COR-L47 (cell line): ENCODE data around the gene CYP19A1.
"Not testable (repeated sequence)": the region's sequence is repeated elsewhere in the genome, so short reads cannot be mapped to it uniquely, and the experiment has no call there.

Experiments used
- DNase-seq: peaks from one replicate; lab custom pipeline; 2025; lab: John Stamatoyannopoulos, UW

CYP19A1 gene

DNA sequence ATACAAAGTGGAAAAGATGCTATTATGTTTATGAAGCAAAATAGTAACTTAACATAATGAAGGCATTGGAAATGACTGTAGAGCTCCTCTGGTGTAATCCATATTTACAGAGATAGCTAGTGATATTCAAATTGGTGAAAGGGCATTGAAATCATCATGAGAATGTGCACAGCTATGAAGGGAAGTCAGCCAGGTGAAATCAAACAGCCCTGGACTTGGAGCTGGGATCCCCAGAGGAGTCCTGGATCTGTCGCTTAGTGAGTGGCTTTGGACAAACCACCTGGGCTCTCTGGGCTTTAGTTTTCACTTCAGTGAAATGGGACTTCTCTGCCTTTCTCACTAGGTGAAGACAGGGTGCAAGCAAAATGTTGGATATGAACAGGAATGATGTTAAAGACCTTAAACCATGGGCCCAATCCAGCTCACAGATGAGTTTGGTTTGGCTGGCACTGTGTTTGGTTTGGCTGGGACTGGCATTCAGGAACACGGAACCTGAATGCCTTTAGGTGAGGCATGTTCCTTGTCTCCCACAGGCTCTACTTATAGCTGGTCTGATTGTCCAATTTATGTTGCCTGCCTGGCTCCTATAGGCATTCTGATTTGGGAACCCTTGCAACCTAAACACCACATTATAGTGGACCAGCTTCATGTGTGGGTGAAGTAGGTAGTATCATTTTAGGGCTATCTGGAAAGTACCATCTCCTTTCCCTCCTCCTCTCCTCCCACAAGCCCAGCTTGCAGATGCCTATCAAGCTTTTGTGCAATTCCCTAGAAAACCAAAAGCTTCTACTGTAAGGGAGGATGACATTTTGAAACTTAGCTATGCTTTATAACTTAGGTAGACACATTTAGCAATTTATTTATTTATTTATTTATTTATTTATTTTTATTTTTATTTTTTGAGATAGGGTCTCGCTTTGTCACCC lies 133.1 kb downstream of the CYP19A1 start:
- no peak for DNase-seq

DNA sequence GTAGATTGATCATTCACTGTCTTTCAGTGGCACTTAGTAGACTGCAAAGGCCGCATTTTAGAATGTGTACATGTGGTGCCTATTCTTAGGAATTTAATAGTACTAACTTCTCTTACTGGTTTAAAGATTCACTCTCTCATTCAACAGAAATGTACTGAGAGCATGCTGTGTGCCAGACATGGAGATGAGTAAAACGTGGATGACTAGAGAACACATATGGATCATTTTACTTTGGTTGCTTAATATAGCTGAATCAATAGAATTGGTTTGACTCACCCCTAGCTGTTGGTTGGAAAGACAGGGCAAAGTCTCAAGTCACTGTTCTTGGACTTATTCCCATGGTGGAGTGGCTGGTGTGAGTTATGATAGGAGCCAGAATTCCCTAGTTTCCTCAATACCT lies 134.6 kb downstream of the CYP19A1 start:
- DNase-seq: no peak

DNA sequence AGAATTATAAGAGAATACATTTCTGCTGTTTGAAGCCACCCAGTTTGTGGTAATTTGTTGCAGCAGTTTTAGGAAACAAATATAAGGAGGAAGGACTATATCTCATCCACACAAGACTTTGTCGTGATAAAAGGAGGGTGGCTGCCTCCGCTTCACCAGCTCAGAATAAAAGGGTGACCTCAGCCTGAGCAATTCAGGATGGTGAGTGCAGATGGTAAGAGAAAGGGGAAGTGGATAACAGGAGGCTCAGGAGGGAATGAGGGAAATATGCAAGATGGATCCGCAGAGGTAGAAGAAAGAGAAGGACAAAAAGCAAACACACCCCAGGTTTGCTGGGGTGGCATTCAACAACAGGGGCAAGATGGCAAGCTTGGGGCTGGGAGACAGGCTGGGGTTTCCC lies 135.6 kb downstream of the CYP19A1 start:
- DNase-seq: no peak

DNA sequence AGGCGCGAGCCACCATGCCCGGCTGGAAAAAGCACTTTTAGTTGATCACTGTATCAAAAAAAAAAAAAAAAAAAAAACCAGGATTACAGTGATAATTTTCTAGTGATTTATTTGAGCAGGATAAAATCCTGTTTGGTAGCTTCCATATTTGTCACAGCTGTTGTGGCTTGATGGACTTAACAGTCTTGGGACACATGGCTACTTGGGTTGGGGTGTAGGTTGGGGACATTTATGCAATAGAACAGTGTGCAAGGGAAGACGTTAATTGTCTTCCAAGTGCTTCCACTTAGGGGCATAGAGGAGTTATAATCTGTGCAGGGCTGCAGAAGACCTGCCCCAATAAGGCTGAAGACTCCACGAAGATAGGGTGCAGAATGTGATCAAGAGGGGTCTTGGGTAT lies 136.8 kb downstream of the CYP19A1 start:
- no peak for DNase-seq

DNA sequence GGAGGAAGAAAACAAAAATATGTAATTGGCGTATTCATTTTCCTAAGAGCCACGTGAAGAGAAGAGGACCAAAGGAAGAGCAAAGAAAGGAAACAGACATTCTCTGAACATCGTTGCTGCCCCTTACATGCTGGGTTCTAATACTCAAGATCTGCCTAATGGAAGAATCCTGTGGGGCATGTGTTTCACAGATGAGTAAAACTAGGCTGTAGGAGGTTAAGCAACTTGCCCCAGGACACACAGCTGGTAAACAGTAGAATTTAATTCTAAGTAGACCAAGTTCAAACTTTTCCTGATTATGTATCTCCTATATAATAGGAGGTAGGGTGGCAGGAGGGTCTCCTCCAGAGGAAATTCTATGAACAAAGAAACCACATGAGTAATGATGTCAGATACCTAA lies 137.6 kb downstream of the CYP19A1 start:
- no peak for DNase-seq

DNA sequence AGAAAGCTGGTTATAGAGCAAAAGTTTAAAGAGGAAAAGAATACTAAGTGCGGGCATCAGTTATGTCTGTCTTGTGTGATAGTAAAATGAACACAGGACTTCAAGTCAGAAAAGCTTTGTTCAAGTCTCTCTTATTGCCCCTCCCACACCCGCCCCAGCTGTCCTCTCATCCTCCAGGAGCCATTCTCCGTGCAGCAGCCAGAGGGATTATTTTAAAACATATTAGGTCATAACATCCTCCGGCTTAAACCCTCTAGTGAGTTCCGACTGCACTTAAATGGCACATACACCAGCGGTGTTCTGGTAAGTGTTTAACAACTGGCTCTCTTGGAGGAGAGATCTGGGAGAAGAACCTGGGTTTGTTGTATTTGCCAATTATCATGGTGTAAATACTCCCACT lies 138.9 kb downstream of the CYP19A1 start:
- no peak for DNase-seq

DNA sequence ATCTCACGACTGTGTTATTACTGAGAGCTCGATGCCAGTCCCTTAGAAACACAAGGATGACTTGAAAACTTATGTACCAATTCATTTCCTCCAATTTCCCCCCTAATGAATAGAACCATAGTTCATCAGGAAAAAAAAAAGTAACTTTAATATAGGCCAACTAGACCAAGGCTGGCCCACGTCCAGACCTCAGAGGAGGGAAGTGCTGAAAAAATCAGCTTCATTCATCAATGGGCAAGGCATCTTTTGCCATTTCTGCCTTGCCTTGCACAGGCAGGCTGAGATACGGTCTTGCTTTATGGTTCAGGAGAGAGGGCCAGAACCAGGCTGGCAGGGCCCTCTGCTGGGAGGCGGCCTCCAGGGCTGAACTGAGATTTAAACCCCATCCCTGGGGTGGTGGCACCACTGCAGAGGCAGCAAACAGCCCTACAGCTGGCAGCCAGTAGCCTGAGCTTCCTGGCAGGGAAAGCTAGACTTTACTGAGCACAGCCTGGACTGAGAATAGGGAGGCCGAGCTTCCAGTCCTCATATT lies 139.6 kb downstream of the CYP19A1 start:
- no peak for DNase-seq

DNA sequence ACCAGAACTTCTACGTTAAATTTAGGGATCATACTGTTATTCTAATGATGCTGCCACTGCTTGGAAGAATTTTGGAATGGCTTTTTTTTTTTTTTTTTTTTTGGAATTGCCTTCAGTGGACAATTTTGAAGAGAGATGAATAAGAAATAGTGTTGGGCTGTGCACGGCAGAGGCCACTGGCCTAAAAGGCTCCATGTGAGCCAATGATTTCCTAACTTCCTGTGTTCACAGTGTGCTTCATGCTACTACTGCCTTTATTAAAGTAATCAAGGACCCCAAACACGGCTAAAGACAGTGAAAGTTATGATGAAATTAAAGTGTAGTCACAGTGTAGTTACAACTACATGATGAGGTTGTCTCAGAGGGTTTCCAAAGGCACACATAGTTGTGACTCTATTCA lies 142.9 kb downstream of the CYP19A1 start:
- no peak for DNase-seq

DNA sequence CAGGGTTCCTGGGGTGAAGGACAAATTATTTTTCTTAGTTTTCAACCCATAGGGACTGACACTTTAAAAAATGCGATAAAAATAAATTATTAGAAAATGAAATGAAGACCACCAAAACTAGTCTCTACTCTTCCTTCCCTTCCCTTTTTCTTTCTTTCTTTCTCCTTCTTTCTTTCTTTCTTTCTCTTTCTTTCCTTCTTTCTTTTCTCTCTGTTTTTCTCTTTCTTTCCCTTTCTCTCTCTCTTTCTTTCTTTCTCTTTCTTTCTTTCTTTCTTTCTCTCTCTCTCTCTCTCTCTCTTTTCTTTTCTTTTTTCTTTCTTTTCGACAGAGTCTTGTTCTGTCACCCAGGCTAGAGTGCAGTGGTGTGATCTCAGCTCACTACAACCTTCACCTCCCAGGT lies 144.4 kb downstream of the CYP19A1 start:
- no peak for DNase-seq

DNA sequence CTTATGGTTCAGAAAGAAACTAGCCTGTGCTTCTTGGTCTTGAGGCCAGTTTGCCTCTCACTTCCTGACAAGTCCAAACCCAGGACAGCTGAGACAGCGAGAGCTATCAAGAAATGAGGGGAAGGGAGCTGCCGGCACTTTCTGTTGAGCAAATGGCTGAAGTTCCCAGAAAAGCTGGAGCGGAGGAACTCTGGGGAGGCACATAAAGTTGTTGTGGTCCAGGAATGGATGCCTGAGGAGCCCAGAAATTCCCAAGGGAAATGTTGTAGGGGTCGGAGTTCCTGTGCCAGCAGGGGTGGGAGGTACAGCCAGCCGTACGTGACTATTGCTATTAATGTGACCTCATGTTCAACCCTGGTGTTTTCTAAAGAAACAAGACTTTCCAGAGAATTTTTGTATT lies 144.9 kb downstream of the CYP19A1 start:
- no peak for DNase-seq

DNA sequence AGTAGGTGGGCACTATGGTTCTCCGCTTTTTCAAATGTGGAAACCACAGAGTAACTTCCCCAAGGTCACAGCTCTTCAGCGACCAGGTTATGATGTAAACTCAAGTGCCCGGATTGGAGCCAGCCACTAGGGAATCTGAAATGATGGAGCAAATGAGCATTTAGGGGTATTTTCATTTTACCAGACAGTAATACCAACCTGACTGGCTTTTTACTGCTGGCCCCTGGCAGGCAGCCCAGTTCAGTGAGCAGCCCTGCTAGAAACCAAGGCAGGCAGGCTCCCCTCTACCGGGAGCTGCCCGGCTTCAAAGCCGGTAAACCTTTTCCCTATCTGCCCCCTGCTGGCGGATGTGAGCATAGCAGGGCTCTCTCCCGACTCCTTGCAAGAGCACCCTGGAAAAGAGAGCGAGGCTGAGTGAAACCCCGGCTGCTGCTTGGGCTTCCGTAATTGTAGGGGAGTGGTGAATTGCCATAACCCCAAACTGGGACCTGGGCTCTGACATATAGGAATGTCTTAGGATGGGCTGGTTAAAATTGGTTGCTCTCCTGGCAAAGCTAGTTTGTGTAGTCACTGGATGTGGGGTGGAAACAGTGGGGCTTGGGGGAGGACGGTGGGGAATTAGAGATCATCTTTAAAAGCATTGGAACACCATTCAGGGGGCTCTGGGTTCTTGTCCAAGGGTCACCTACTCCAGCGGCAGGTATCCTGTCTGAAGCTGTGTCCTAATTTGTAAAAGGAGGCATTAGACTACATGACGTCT lies 145.7 kb downstream of the CYP19A1 start:
- peak; percentile 82 for DNase-seq

DNA sequence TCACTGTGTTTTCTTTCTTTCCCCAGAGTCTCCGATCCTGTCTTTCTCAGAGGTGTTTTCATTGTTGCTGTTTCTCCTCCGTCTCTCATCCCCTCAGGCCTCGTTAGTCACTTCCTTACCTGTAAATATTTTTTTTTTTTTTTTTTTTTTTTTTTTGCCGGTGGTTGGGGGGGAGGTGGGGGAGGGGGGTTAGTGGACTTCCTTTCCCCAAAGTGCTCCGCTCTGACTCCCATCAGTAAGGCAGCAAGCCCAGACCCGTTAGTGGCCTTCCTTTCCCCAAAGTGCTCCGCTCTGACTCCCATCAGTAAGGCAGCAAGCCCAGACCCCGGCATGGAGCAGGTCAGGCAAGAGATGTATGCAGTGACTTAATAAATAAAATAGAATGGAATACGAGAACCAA lies 146.6 kb downstream of the CYP19A1 start:
- no peak for DNase-seq

DNA sequence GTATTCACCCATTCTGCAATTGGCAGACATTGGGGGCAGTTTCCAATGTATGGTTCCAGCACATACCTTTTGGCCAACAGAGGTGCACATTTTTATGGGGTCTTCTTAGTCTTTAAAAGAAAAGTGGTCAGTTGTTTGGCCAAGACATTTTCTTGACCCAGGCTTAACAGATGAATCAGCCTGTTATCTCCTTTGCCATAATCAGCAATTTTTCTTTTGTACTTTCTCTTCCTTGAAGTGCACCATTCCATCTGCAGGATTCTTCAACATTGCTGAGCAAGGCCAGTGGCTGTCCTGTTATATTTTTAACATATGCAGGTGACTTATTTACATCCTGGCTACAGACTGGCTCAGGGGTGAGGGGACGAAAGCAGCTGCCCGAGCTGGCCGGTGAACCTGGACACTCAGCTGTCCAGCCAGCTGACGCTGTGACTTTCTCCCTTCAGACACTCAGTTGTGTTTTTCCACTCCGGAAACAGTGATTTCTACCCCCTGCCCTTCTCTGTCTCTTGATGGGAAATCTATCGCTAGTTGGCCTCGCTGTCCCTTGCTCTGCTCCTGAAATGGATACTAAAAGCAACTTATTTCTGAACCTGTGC lies 147.2 kb downstream of the CYP19A1 start:
- DNase-seq: no peak

DNA sequence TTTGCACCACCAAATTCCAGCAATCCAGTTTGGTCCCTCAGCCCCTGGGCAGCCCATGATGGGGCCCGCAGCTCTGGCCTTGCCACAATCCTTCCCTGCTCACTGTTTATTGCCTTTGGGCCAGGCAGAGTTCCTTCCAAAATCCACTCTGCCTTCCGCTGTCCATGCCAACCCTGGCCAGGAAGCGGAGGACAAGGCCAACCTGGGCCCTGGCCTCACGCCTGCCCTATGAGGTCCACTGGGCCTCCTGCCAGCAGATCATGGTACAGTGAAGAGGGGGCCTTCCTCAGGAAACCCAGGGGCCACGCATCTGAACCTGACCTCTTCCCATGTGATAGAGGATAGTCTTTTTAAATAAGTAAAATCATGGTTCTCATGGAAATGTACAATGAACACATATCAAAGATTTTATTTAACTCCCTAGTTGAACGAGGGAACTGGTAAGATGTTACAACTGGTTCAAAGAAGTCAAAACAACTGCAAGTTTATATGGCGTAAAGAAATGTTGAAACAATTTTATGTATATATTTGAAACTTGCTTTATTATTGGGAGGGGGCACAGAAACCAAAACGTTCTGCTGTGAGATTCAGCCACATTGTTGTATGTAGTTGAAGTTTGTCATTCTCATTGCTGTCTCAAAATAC lies 147.8 kb downstream of the CYP19A1 start:
- no peak for DNase-seq

DNA sequence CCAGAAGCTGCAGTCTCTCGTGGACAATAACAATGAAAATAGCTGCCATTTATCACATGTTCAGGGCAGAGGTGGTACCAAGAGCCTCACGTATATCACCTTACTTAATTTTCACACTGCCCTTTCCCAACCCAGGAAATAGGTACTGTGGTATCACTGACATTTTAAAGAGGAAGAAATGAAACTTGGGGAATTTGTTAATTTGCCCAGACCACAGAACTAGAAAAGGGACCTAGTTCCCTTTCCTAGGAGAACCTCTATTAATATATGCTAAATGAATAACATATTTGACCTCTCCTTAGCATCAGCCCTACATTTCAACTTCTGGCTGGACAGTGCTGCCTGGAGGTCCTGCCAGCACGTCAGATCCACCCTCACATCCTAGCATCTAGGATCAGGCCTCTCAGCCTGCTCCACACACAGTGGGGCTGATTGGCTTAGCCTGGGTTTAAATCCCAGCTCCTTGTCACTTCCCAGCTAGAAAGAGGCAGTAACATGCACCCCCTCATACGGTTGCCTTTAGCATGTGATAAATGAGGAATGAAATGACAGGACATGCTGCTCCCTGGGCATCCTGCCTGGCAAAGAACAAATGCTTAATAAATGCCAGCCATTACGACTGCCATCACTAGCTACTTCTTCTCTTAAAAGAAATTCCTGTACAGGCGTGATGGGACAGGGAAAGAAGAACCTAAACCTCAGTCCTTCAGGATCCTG lies 148.6 kb downstream of the CYP19A1 start:
- DNase-seq: no peak

DNA sequence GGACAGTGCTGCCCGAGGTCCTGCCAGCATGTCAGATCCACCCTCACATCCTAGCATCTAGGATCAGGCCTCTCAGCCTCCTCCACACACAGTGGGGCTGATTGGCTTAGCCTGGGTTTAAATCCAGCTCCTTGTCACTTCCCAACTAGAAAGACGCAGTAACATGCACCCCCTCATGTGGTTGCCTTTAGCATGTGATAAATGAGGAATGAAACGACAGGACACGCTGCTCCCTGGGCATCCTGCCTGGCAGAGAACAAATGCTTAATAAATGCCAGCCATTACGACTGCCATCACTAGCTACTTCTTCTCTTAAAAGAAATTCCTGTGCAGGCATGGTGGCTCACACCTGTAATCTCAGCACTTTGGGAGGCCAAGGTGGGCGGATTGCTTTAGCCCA lies 149.6 kb downstream of the CYP19A1 start:
- DNase-seq: not testable (repeated sequence)

DNA sequence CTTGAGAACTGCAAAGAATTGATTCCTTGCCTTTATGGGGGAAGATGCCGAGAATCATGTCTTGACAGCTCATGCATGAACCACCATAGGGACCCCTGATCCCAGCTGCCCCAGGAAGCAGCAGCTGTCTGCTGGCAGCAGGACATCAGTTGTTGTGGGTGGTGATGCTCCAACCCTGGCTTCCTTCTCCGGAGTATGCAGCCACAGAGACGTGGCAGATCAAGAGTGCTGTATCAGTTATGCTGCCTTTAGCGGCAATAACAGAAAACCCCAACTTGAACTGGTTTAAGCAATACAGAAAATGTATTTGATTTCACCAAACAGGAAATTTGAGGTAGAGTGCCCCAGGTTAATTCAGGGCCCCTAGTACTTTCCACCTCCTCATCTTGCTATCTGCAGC lies 151.5 kb downstream of the CYP19A1 start:
- DNase-seq: no peak

DNA sequence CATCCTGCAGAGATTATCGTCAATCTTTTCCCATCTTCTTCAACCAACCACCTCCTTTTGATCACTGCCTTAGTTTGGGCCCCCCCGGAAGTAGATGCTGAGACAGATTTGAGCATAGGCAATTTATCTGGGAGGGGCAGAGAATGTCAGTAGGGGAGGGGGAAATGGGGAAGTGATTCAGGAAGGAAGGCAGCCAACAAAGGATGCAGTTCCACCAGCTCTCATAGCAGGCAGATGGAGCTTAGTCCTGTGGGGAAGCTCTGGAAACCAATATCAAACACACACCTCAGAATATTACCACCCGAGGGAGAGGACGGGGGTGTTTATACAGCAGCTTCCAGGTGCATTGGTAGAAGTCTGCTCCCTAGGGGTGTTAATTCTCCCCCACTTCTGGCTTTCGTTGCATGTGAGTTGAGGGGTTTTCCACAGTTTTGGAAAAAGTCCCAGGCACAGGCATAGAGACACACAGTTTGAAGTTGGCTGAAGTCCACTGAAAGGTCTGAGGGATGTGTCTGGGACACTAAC lies 152.2 kb downstream of the CYP19A1 start:
- peak; percentile 20 for DNase-seq

DNA sequence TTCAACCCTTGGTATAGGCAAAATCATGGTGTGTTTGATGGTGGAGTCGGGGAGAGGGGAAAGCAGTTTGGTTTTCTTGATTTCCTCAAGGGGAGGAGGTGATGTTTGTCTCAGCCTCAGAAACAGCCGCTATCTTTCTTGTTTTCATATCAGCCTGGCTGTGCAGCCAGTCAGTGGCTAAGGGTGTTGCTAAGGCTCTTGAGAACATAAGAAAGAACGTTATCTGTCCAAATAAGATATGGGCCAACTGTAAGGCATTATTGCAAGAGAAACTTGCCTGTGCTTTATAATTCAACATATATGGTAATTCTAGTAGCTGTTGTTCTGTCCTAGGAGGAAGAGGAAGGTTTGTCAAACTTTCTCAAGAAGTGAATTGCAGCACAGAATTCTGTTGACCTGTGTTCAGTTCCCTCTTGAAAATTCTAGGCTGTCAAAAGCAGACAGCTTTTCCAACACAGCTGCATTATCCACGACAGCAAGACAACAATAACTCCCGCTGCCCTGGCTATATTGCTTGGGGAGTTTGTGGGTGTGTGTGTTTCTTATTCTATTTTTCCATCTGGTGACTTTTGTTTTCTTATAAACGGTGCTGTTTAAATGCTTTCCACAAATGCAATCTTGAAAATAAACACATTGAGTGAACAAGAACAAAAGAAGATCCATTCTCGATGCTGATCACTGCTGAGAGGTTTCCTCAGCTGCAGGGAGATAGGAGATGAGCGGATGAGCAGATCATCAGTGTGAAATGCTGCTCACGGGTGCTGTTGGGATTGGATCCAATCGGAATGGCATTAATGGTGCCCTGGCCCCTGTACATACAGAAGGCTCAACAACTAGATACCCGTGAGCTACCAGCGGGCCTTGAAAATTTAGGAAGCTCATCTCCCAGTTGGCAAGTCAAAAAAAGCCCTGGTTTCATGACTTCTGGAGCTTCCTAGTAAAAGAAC lies 152.9 kb downstream of the CYP19A1 start:
- no peak for DNase-seq

DNA sequence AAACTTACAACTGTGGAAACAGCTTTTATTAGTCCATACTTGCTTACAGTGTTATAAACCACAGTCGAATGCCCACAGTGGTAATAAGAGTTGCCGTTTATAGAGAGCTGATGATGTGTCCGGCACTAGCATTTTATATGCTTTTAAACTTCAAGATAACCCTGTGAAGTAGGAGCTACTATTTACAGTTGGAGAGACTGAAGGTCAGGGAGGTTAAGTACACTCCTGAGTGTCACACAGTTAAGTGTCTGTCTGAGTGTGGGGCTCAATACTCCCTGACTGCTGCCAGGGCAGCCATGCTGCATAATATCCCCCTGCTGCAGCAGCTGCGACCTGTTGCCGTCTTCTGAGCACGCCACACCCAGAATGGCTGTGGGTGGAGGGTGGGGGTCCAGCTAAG lies 153.8 kb downstream of the CYP19A1 start:
- DNase-seq: no peak
